GM12874 (cell line): ENCODE results near the gene EIF2D.

Experiments
- CTCF ChIP-seq: IDR thresholded peaks from 2 replicates; pipeline ENCODE4 v1.5.1; 2011; ENCODE audit warnings: low read depth, mild to moderate bottlenecking, control low read depth, low read length, moderate library complexity; ENCODE audit not compliant: insufficient read depth

The EIF2D gene

DNA sequence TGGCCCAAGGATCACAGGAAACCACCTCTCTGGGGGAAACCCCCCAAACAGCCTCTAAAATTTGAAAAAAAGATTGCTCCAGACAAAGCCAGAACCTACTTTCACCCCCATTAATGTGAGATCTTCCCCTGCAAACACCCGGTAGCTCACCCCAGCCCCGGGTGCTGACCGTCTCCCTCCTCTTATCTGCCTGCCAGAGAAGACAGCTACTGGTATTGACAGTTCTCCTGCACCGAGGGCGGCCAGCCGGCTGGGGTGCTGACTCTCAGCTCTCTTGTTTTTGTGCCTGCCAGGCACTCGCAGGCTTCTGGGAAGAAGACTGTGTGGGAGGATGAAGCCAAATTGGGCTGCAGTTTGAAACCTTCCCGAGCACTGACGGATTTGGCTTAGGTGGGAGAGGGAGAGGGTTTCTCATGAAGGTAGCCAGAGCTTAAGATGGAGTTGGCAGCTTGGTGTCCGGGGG, 56.8 kb downstream of the EIF2D start:
- no peak for TF ChIP-seq CTCF

DNA sequence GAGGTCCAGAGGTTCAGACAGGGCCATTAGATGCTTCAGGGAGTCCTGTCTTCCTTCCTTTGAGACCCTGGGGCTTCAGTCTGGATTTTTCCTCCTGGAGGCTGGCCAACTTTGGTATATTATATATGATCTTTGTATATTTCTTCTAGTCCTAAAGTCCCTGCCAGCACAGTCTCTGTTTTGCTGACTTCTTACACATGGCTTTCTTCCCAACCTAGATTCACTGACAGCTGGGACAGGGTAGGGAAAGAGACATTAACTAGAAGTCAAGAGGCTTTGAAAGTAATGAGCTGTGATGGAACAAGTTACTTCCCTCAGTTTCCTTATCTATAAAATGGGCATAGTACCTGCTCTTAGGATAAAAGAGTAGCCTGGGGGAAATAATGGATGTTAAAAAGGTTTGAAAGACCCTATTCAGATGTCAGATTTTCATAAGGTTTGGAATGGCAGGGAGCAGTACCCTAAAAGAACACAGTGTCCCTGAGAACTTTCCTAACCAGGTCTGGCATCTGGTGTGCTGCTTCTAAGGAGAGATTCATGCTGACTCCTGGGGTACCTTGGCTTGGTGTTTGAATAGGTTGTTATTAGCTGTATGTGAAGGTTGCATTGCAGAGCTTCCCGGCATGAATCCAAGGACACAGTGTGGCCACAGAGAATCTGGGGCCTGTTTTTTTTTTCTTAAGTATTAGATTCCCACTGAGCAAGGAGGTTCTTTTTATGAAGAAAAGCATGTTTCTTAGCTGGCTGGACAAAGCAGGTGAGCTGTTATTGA, 57.4 kb downstream of the EIF2D start:
- no peak for TF ChIP-seq CTCF

- no peak for TF ChIP-seq CTCF
Observed at GRCh38 chr1:206554211-206554610, 58.1 kb downstream of the EIF2D start.

DNA sequence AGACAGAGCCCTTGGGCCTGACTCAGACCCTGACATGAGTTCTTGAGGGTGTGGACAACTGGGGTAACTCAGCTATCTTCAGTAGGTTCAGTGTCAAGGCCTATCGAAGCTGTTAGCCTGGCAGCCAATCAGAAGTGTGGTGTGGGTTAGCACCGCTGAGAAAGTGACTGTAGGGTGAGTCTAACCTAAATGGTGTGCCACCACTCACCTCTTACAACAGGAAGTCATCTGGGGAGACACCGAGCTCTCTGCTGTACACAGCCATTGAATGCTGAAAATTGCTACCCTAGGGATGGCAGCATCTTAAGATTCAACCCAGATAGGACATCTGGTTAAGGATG, 60.3 kb downstream of the EIF2D start:
- TF ChIP-seq CTCF, result no peak

DNA sequence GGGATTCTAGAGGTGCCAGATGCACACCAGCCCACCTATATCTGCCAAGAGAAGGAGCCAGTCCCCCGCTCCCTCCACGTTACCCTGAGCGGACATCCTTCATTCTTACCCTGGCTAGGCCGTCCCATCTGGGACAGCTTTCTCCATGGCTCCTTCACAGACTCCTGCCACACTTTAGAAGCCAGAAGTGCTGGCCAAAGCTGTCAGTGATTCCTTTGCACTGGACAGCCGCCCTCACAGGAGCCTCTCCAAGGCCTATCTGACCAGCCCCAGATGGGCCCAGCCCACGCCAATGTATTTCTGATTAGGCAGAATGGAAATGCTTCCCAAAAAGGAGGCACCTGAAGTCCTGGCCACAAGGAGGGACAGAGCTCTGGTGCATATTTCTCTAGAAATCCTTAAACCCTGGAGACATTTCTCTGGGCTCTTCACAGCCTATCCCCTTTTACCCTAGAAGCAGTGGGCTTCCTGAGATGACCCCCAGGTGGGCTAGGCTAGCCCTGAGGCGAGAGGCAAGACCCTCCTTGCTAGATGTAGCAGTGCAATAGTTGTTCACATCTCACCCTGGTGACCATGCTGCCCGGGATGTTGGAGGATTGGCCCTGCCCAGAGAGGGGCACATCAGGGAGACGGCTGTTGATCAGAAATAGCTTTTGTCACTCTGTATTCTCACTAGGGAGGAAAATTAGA, 60.8 kb downstream of the EIF2D start:
- TF ChIP-seq CTCF, result no peak

DNA sequence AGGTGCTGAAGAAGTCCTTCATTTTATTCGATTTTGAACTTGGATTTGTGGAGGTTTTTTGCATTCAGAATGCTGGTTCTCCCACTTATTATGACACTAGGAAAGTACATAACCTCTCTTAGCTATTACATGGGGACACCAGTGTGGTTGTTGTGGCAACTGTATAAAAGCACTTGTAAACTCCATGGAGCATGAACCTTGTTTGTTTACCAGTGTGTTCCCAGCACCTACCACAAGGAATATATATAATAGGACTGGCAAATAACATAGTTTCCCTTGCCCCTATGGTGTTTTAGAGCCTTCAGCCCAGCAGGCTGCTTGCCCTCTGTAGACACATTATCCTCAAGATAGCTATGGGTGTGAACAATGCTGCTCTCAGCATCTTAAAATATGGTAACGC, 61.8 kb downstream of the EIF2D start:
- no peak for TF ChIP-seq CTCF

DNA sequence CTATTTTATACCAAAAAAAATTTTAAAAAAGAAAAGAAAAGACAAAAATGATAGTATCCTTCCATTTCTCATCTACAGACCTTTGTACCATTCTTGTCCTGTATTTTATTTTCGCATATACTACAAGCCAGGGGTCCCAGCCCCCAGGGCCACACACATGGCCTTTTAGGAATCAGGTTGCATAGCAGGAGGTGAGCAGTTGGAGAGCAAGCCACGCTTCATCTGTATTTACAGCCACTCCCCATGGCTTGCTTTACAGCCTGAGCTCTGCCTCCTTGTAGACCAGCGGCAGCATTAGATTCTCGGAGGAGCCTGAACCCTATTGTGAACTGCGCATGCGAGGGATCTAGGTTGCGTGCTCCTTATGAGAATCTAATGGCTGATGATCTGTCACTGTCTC, 65.2 kb downstream of the EIF2D start:
- no peak for TF ChIP-seq CTCF
